CD4-positive, alpha-beta T cell treated with Interleukin-12 subunit alpha and Interleukin-12 subunit beta, for 1 hour (primary cell): ENCODE measurements around the gene C2orf66.

ENCODE experiments used
- DNase-seq: peaks from one replicate; pipeline ENCODE4 v3.0.0-alpha.2; 2020

C2orf66 gene

GRCh38 chr2:196758474-196759377, 50.4 kb downstream of the C2orf66 start:
- DNase-seq = no peak
